ENCODE data around the gene SLC9A9.
A peak's percentile ranks its signal among the peaks of the same experiment; 100 is the strongest.

SLC9A9 gene

GRCh38 chr3:143375698-143376097, 472.6 kb downstream of the SLC9A9 start:
- no peak for DNase-seq

- DNase-seq = no peak
Measured at GRCh38 chr3:143367171-143367570, 481.1 kb downstream of the SLC9A9 start.

- DNase-seq = no peak
Measured at GRCh38 chr3:143366672-143367071, 481.6 kb downstream of the SLC9A9 start.

- no peak for DNase-seq
Measured at GRCh38 chr3:143363949-143364348, 484.3 kb downstream of the SLC9A9 start.

- no peak for DNase-seq
Measured at GRCh38 chr3:143363276-143363675, 485.0 kb downstream of the SLC9A9 start.

- no peak for DNase-seq
Measured at GRCh38 chr3:143362115-143362991, 485.9 kb downstream of the SLC9A9 start.

- no peak for DNase-seq
Measured at GRCh38 chr3:143361589-143361988, 486.7 kb downstream of the SLC9A9 start.

- DNase-seq = no peak
Measured at GRCh38 chr3:143360244-143360643, 488.0 kb downstream of the SLC9A9 start.

- no peak for DNase-seq
Measured at GRCh38 chr3:143358793-143359491, 489.3 kb downstream of the SLC9A9 start.

GRCh38 chr3:143358155-143358792, 490.0 kb downstream of the SLC9A9 start:
- DNase-seq = no peak

GRCh38 chr3:143357700-143358099, 490.6 kb downstream of the SLC9A9 start:
- DNase-seq = no peak

GRCh38 chr3:143356839-143357238, 491.4 kb downstream of the SLC9A9 start:
- DNase-seq = no peak

GRCh38 chr3:143354342-143354741, 493.9 kb downstream of the SLC9A9 start:
- DNase-seq = no peak

- DNase-seq = no peak
Measured at GRCh38 chr3:143352850-143353550, 495.3 kb downstream of the SLC9A9 start.

GRCh38 chr3:143351895-143352608, 496.2 kb downstream of the SLC9A9 start:
- no peak for DNase-seq

GRCh38 chr3:143351354-143351753, 496.9 kb downstream of the SLC9A9 start:
- DNase-seq = no peak

- DNase-seq = no peak
Measured at GRCh38 chr3:143349455-143349854, 498.8 kb downstream of the SLC9A9 start.

- peak; percentile 10 for DNase-seq
Measured at GRCh38 chr3:143348486-143349327, 499.6 kb downstream of the SLC9A9 start.

GRCh38 chr3:143344516-143345165, 503.6 kb downstream of the SLC9A9 start:
- no peak for DNase-seq

GRCh38 chr3:143343944-143344343, 504.3 kb downstream of the SLC9A9 start:
- no peak for DNase-seq

GRCh38 chr3:143343031-143343430, 505.2 kb downstream of the SLC9A9 start:
- no peak for DNase-seq

Data from CD4-positive, alpha-beta T cell treated with Interleukin-6 for 4 hours (primary cell).